Karpas-422 (cell line): ENCODE measurements around the gene GOLGA8B. TPM values are rescaled to one million over a fixed set of nuclear protein-coding genes. Genes with fewer than 3 reads are reported as not detected.

Experiments
- DNase-seq: peaks from one replicate; pipeline ENCODE4 v3.0.0-alpha.2; 2015
- H2AFZ ChIP-seq: fragments of 200-600 bp; sonication (generic); 2 replicates; pipeline ENCODE4 v1.6.1; 2014; ENCODE audit warnings: antibody characterized with exemption, low read length, mixed read lengths
- H3K27ac ChIP-seq: fragments of 200-600 bp; sonication (generic); 2 replicates; pipeline ENCODE4 v1.5.1; 2014; ENCODE audit warnings: mild to moderate bottlenecking, low read length, moderate library complexity
- H3K27me3 ChIP-seq: fragments of 200-600 bp; sonication (generic); 2 replicates; pipeline ENCODE4 v1.6.1; 2014; ENCODE audit warnings: low read length, mixed read lengths
- H3K36me3 ChIP-seq: fragments of 200-600 bp; sonication (generic); 2 replicates; pipeline ENCODE4 v1.6.1; 2014; ENCODE audit warnings: low read length, mixed read lengths; ENCODE audit not compliant: insufficient read depth
- H3K4me1 ChIP-seq: fragments of 200-600 bp; sonication (generic); 2 replicates; pipeline ENCODE4 v1.6.1; 2014; ENCODE audit warnings: mild to moderate bottlenecking, low read length, mixed read lengths
- H3K4me2 ChIP-seq: fragments of 200-600 bp; sonication (generic); 2 replicates; pipeline ENCODE4 v1.6.1; 2014; ENCODE audit warnings: low read length, low read depth, mild to moderate bottlenecking; ENCODE audit not compliant: poor library complexity, severe bottlenecking
- H3K4me3 ChIP-seq: fragments of 200-600 bp; sonication (generic); 2 replicates; pipeline ENCODE4 v1.5.1; 2014; ENCODE audit warnings: mild to moderate bottlenecking, antibody characterized with exemption, low read length, mixed read lengths
- H3K79me2 ChIP-seq: fragments of 200-600 bp; sonication (generic); 2 replicates; pipeline ENCODE4 v1.6.1; 2014; ENCODE audit warnings: mild to moderate bottlenecking, low read length, mixed read lengths
- H3K9ac ChIP-seq: fragments of 200-600 bp; sonication (generic); 2 replicates; pipeline ENCODE4 v1.6.0; 2014; ENCODE audit warnings: low read length
- H3K9me2 ChIP-seq: fragments of 200-600 bp; sonication (generic), shearing (Covaris generic); replicated peaks from 2 replicates; pipeline ENCODE4 v1.6.0; 2014; ENCODE audit warnings: mild to moderate bottlenecking, low read length, moderate library complexity; ENCODE audit not compliant: insufficient read depth
- H3K9me3 ChIP-seq: fragments of 300-700, 200-600 bp; sonication (generic); 2 replicates; pipeline ENCODE4 v1.6.1; 2014; ENCODE audit warnings: low read length, mixed read lengths
- H4K20me1 ChIP-seq: fragments of 200-600 bp; sonication (generic); 2 replicates; pipeline ENCODE4 v1.6.1; 2014; ENCODE audit warnings: mild to moderate bottlenecking, antibody characterized with exemption, low read length, low read depth; ENCODE audit not compliant: insufficient read depth
- total RNA-seq: library from RNA; depleted of rRNA; stranded (reverse); fragments of >200 nt; shearing (Covaris generic); gene quantifications from 2 replicates; pipeline ENCODE4 v1.2.3, GENCODE V29; 2014; ENCODE audit warnings: low replicate concordance

Gene GOLGA8B
- total RNA-seq, 1 experiment from 2014 or later: 96.7 TPM

GRCh38 chr15:34606545-34606944, 23.1 kb upstream of the GOLGA8B start:
- H3K27me3 ChIP-seq: no peaks in the 10 kb centered on the region
- DNase-seq: no peak
- no peak overlapping the region for H2AFZ ChIP-seq
- H3K9me3 ChIP-seq: no peaks in the 10 kb centered on the region
- H3K27ac ChIP-seq: no peak overlapping the region
- no peaks in the 10 kb centered on the region for H3K9me2 ChIP-seq
- H3K9ac ChIP-seq: no peak overlapping the region
- no peaks in the 10 kb centered on the region for H3K36me3 ChIP-seq
- H4K20me1 ChIP-seq: no peaks in the 10 kb centered on the region
- no peak overlapping the region for H3K4me3 ChIP-seq
- H3K79me2 ChIP-seq: no peaks in the 10 kb centered on the region
- H3K4me1 ChIP-seq: no peaks in the 10 kb centered on the region
- H3K4me2 ChIP-seq: no peak overlapping the region

- no peaks in the 10 kb centered on the region for H3K79me2 ChIP-seq
- H3K4me3 ChIP-seq: no peak overlapping the region
- H3K9me2 ChIP-seq: no peaks in the 10 kb centered on the region
- H3K9ac ChIP-seq: no peak overlapping the region
- H3K9me3 ChIP-seq: no peaks in the 10 kb centered on the region
- no peaks in the 10 kb centered on the region for H3K27me3 ChIP-seq
- H3K4me1 ChIP-seq: no peaks in the 10 kb centered on the region
- no peak for DNase-seq
- H3K4me2 ChIP-seq: no peak overlapping the region
- H3K27ac ChIP-seq: no peak overlapping the region
- H3K36me3 ChIP-seq: no peaks in the 10 kb centered on the region
- H4K20me1 ChIP-seq: no peaks in the 10 kb centered on the region
- H2AFZ ChIP-seq: no peak overlapping the region
These were observed 22.7 kb upstream of the GOLGA8B start for GRCh38 chr15:34606131-34606530.

- Histone ChIP-seq H3K9me3 (no peaks in the 10 kb centered on the region), H3K4me1 (no peaks in the 10 kb centered on the region), H4K20me1 (no peaks in the 10 kb centered on the region), H3K9me2 (no peaks in the 10 kb centered on the region), H3K4me2 (no peak overlapping the region), H3K79me2 (no peaks in the 10 kb centered on the region), H2AFZ (no peak overlapping the region), H3K36me3 (no peaks in the 10 kb centered on the region), H3K4me3 (no peak overlapping the region), H3K9ac (no peak overlapping the region), H3K27ac (no peak overlapping the region), H3K27me3 (no peaks in the 10 kb centered on the region)
- DNase-seq: no peak
These were observed 19.6 kb upstream of the GOLGA8B start for GRCh38 chr15:34603095-34603494.

- H3K27ac ChIP-seq: no peak overlapping the region
- H3K27me3 ChIP-seq: no peaks in the 10 kb centered on the region
- no peaks in the 10 kb centered on the region for H3K36me3 ChIP-seq
These were observed 17.5 kb upstream of the GOLGA8B start for GRCh38 chr15:34600923-34601322.

GRCh38 chr15:34598799-34599585, 15.5 kb upstream of the GOLGA8B start:
- no peaks in the 10 kb centered on the region for H3K9me2 ChIP-seq
- H3K9ac ChIP-seq: no peak overlapping the region
- H3K9me3 ChIP-seq: no peaks in the 10 kb centered on the region
- no peaks in the 10 kb centered on the region for H3K27me3 ChIP-seq
- H3K4me3 ChIP-seq: no peak overlapping the region
- no peaks in the 10 kb centered on the region for H3K4me1 ChIP-seq
- no peak for DNase-seq
- no peaks in the 10 kb centered on the region for H4K20me1 ChIP-seq
- no peaks in the 10 kb centered on the region for H3K36me3 ChIP-seq
- no peak overlapping the region for H3K4me2 ChIP-seq
- no peak overlapping the region for H3K27ac ChIP-seq
- H3K79me2 ChIP-seq: no peaks in the 10 kb centered on the region
- no peak overlapping the region for H2AFZ ChIP-seq

More at GRCh38 chr15:34600923-34601322, 17.5 kb upstream of the GOLGA8B start:
- no peak overlapping the region for H3K9ac ChIP-seq
- H3K9me2 ChIP-seq: no peaks in the 10 kb centered on the region
- no peak overlapping the region for H3K4me2 ChIP-seq
- H3K4me1 ChIP-seq: no peaks in the 10 kb centered on the region
- no peak for DNase-seq
- no peaks in the 10 kb centered on the region for H4K20me1 ChIP-seq
- no peak overlapping the region for H2AFZ ChIP-seq
- H3K79me2 ChIP-seq: no peaks in the 10 kb centered on the region
- no peak overlapping the region for H3K4me3 ChIP-seq
- no peaks in the 10 kb centered on the region for H3K9me3 ChIP-seq

- H3K79me2 ChIP-seq: no peaks in the 10 kb centered on the region
- H3K27ac ChIP-seq: no peak overlapping the region
- H3K27me3 ChIP-seq: no peaks in the 10 kb centered on the region
- H3K36me3 ChIP-seq: no peaks in the 10 kb centered on the region
- DNase-seq: no peak
- no peaks in the 10 kb centered on the region for H3K4me1 ChIP-seq
- H3K9ac ChIP-seq: no peak overlapping the region
- no peak overlapping the region for H3K4me3 ChIP-seq
- no peaks in the 10 kb centered on the region for H3K9me2 ChIP-seq
- no peaks in the 10 kb centered on the region for H3K9me3 ChIP-seq
- no peaks in the 10 kb centered on the region for H4K20me1 ChIP-seq
- H2AFZ ChIP-seq: no peak overlapping the region
- no peak overlapping the region for H3K4me2 ChIP-seq
These were observed 13.9 kb upstream of the GOLGA8B start for GRCh38 chr15:34597316-34597715.

- H4K20me1 ChIP-seq: no peaks in the 10 kb centered on the region
- H3K9ac ChIP-seq: no peak overlapping the region
- no peaks in the 10 kb centered on the region for H3K9me2 ChIP-seq
- H3K9me3 ChIP-seq: no peaks in the 10 kb centered on the region
- no peak overlapping the region for H3K4me3 ChIP-seq
- H3K4me1 ChIP-seq: no peaks in the 10 kb centered on the region
- no peak overlapping the region for H2AFZ ChIP-seq
- no peak overlapping the region for H3K27ac ChIP-seq
- no peak for DNase-seq
- H3K36me3 ChIP-seq: no peaks in the 10 kb centered on the region
- no peaks in the 10 kb centered on the region for H3K27me3 ChIP-seq
- H3K79me2 ChIP-seq: no peaks in the 10 kb centered on the region
- H3K4me2 ChIP-seq: no peak overlapping the region
These were observed 10.9 kb upstream of the GOLGA8B start for GRCh38 chr15:34594361-34594760.

GRCh38 chr15:34591306-34591705, 7.9 kb upstream of the GOLGA8B start:
- Histone ChIP-seq H3K4me2 (no peak overlapping the region), H3K4me1 (peaks cover 10% of the 10 kb centered on the region), H3K27ac (no peak overlapping the region), H3K79me2 (no peaks in the 10 kb centered on the region), H4K20me1 (no peaks in the 10 kb centered on the region), H3K9me3 (no peaks in the 10 kb centered on the region), H3K4me3 (no peak overlapping the region), H2AFZ (no peak overlapping the region), H3K36me3 (no peaks in the 10 kb centered on the region), H3K9me2 (no peaks in the 10 kb centered on the region), H3K27me3 (no peaks in the 10 kb centered on the region), H3K9ac (no peak overlapping the region)
- no peak for DNase-seq
